Right lobe of liver (tissue), 4 donors: Measurements from ENCODE around the gene MAGI1.

Experiments
- POLR2A ChIP-seq: fragments of 450-650 bp; IDR thresholded peaks from one replicate; pipeline ENCODE4 v1.6.1; 2017; ENCODE audit warnings: antibody characterized with exemption, mild to moderate bottlenecking
- TF ChIP-seq, protein P1 (sequence below), 4 donors: fragments of 200-600 bp in 3 of 4; fragments of 450-650 bp in 1 of 4; IDR thresholded peaks; one replicate each; pipeline versions ENCODE4 v1.5.1 to v1.8.0; 2016 to 2022; ENCODE audit warnings: antibody characterized with exemption in 4 of 4, mild to moderate bottlenecking in 2 of 4
- donor health status: DM: no; HTN: no; CAD: no.
- donor health status: DM: no; HTN: no; CAD: no.
- donor health status: DM: no; HTN: yes; CAD: no.

DNA sequence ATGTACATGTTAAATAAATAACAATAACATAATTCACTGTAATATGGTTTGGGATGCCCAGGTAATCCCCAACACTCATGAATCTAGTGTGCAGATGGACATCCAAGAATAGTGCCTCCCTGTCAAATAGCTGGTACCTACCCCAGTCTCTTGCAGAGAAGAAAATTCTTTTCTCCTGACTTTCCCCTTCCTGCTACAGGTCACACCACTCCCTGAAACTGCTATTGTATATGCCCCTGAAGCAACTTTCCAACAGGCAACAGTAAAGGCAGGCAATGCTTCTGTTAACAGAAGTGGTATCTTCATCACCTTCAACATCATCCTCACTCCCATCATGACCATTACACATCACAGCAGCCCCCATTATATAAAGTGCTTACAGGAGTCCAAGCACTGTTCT, 431.6 kb downstream of the MAGI1 start:
- TF ChIP-seq, protein P1, sequence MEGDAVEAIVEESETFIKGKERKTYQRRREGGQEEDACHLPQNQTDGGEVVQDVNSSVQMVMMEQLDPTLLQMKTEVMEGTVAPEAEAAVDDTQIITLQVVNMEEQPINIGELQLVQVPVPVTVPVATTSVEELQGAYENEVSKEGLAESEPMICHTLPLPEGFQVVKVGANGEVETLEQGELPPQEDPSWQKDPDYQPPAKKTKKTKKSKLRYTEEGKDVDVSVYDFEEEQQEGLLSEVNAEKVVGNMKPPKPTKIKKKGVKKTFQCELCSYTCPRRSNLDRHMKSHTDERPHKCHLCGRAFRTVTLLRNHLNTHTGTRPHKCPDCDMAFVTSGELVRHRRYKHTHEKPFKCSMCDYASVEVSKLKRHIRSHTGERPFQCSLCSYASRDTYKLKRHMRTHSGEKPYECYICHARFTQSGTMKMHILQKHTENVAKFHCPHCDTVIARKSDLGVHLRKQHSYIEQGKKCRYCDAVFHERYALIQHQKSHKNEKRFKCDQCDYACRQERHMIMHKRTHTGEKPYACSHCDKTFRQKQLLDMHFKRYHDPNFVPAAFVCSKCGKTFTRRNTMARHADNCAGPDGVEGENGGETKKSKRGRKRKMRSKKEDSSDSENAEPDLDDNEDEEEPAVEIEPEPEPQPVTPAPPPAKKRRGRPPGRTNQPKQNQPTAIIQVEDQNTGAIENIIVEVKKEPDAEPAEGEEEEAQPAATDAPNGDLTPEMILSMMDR (IDR thresholded peaks at IDR 0.05) = no peak
- TF ChIP-seq POLR2A = no peak
